WTC11 (cell line): ENCODE measurements around the gene MASP2. TPM values are rescaled to one million over a fixed set of nuclear protein-coding genes. Genes with fewer than 3 reads are reported as not detected.
A peak's percentile ranks its signal among the peaks of the same experiment; 100 is the strongest.

Experiments used
- ATAC-seq: fragments of 200-7000 bp; cut with Tn5 transposase; 2 replicates; pipeline ENCODE4 v1.10.0; 2021; ENCODE audit warnings: mild to moderate bottlenecking, moderate library complexity
- CTCF ChIA-PET: fragments of 300-600 bp; sonication (Branson Sonifier 250); formaldehyde crosslinking; loops from one replicate; lab custom pipeline; 2021; ENCODE audit warnings: antibody characterized with exemption; lab: Charles Lee
- POLR2A ChIA-PET: fragments of 350-600 bp; sonication (Branson Sonifier 250); formaldehyde crosslinking; loops from one replicate; lab custom pipeline; 2021; ENCODE audit warnings: antibody characterized with exemption; lab: Charles Lee
- DNase-seq: peaks from one replicate; pipeline ENCODE4 v3.0.0; 2021; ENCODE audit warnings: low spot score
- H3K27ac Mint-ChIP-seq: 2 replicates; pipeline ENCODE4 v1.8.0; 2021; ENCODE audit warnings: mixed read lengths
- H3K27me3 Mint-ChIP-seq: 2 replicates; pipeline ENCODE4 v1.8.0; 2021; ENCODE audit warnings: low read depth, mild to moderate bottlenecking, moderate library complexity, mixed read lengths
- H3K36me3 Mint-ChIP-seq: 2 replicates; pipeline ENCODE4 v1.8.0; 2021; ENCODE audit warnings: mixed read lengths
- H3K4me1 Mint-ChIP-seq: 2 replicates; pipeline ENCODE4 v1.8.0; 2022; ENCODE audit warnings: mixed read lengths
- H3K4me3 Mint-ChIP-seq: 2 replicates; pipeline ENCODE4 v1.8.0; 2021; ENCODE audit warnings: mild to moderate bottlenecking, moderate library complexity, mixed read lengths
- H3K9me3 Mint-ChIP-seq: 2 replicates; pipeline ENCODE4 v1.8.0; 2021; ENCODE audit warnings: mixed read lengths
- ARID4B ChIP-seq: sonication (generic); formaldehyde crosslinking; IDR thresholded peaks from 2 replicates; pipeline ENCODE4 v1.8.0; 2023; ENCODE audit warnings: missing genetic modification reagents, mild to moderate bottlenecking, borderline replicate concordance
- ATF1 ChIP-seq: sonication (generic); formaldehyde crosslinking; IDR thresholded peaks from 2 replicates; pipeline ENCODE4 v1.8.1; 2023; ENCODE audit warnings: mild to moderate bottlenecking, moderate library complexity, missing genetic modification reagents
- ATF2 ChIP-seq: sonication (generic); formaldehyde crosslinking; IDR thresholded peaks from 2 replicates; pipeline ENCODE4 v1.8.1; 2022; ENCODE audit warnings: low read depth, missing genetic modification reagents, borderline replicate concordance
- CTCF ChIP-seq: fragments of 200-600 bp; IDR thresholded peaks from 2 replicates; pipeline ENCODE4 v1.8.0; 2022; ENCODE audit warnings: antibody characterized with exemption
- FOXP4 ChIP-seq: sonication (generic); formaldehyde crosslinking; IDR thresholded peaks from 2 replicates; pipeline ENCODE4 v1.8.0; 2022; ENCODE audit warnings: mild to moderate bottlenecking, missing genetic modification reagents
- RORB ChIP-seq: fragments of 250-450 bp; sonication (Bioruptor Pico); IDR thresholded peaks from 2 replicates; pipeline ENCODE4 v1.9.0; 2021; ENCODE audit warnings: mild to moderate bottlenecking
- SP1 ChIP-seq: sonication (generic); formaldehyde crosslinking; conservative IDR thresholded peaks from 2 replicates; pipeline ENCODE4 v1.8.1; 2022; ENCODE audit warnings: missing genetic modification reagents
- USF1 ChIP-seq: sonication (generic); formaldehyde crosslinking; IDR thresholded peaks from 2 replicates; pipeline ENCODE4 v1.8.0; 2022; ENCODE audit warnings: mild to moderate bottlenecking, missing genetic modification reagents
- ZBTB43 ChIP-seq: sonication (generic); formaldehyde crosslinking; IDR thresholded peaks from 2 replicates; pipeline ENCODE4 v1.8.1; 2023; ENCODE audit warnings: mild to moderate bottlenecking, missing genetic modification reagents
- ZNF232 ChIP-seq: sonication (generic); formaldehyde crosslinking; IDR thresholded peaks from 2 replicates; pipeline ENCODE4 v1.8.0; 2022; ENCODE audit warnings: mild to moderate bottlenecking, missing genetic modification reagents
- ZNF317 ChIP-seq: sonication (generic); formaldehyde crosslinking; IDR thresholded peaks from 2 replicates; pipeline ENCODE4 v1.8.1; 2023; ENCODE audit warnings: low read depth, mild to moderate bottlenecking, moderate library complexity, missing genetic modification reagents, borderline replicate concordance
- ZNF396 ChIP-seq: fragments of 250-450 bp; sonication (Bioruptor Pico); IDR thresholded peaks from 2 replicates; pipeline ENCODE4 v1.8.0; 2021; ENCODE audit warnings: mild to moderate bottlenecking, moderate library complexity, borderline replicate concordance
- total RNA-seq: library from RNA; stranded (reverse); gene quantifications from 3 replicates; pipeline ENCODE4 v1.2.3, GENCODE V29; 2021

Gene MASP2
- total RNA-seq, 1 experiment from 2014 or later = 0.57 TPM

- peak overlapping the region; percentile 84 for H3K27ac Mint-ChIP-seq
- peaks cover 51% of the 10 kb centered on the region for H3K4me1 Mint-ChIP-seq
- H3K4me3 Mint-ChIP-seq = peak overlapping the region; percentile 58
- TF ChIP-seq ZNF396 (CRISPR knock-in tag) (no peak), RORB (CRISPR knock-in tag) (no peak), USF1 (CRISPR knock-in tag) (no peak), FOXP4 (CRISPR knock-in tag) (0 out of 2 replicates have a peak, but pooled peaks have one; percentile 23), ZNF232 (CRISPR knock-in tag) (no peak), ATF1 (no peak), SP1 (CRISPR knock-in tag) (no peak), ARID4B (CRISPR knock-in tag) (0 out of 2 replicates have a peak, but pooled peaks have one; percentile 28), ATF2 (no peak), CTCF (peak; percentile 22; the same call in 1 of the 2 replicates)
- H3K36me3 Mint-ChIP-seq = no peaks in the 10 kb centered on the region
- no peaks in the 10 kb centered on the region for H3K9me3 Mint-ChIP-seq
- ChIA-PET CTCF (interaction anchor here (0.5 to 1.7 kb wide), 18 partner anchors 9 to 1152 kb away, joined by 3 to 8 read pairs (median 4); partner anchors contain the start of gene TARDBP), POLR2A (interaction anchor here (1.0 to 1.7 kb wide), 3 partner anchors 22 to 51 kb away, joined by 3 to 8 read pairs (median 3); no protein-coding TSS in a partner anchor)
- DNase-seq (peak; percentile 95), ATAC-seq (peak; percentile 98)
- H3K27me3 Mint-ChIP-seq = no peaks in the 10 kb centered on the region; the same call in 1 of the 2 replicates
These were observed 66.9 kb downstream of the MASP2 start for GRCh38 chr1:10980094-10980577.

GRCh38 chr1:10979483-10979920 is 67.5 kb downstream of the MASP2 start:
- ATAC-seq (no peak), DNase-seq (no peak)
- TF ChIP-seq ZBTB43 (CRISPR knock-in tag) (0 out of 2 replicates have a peak, but pooled peaks have one; percentile 10), ZNF317 (CRISPR knock-in tag) (no peak)
- Mint-ChIP-seq H3K27ac (peak overlapping the region; percentile 84), H3K27me3 (no peaks in the 10 kb centered on the region; the same call in 1 of the 2 replicates), H3K4me1 (peaks cover 52% of the 10 kb centered on the region), H3K4me3 (peak overlapping the region; percentile 33; the same call in 1 of the 2 replicates), H3K36me3 (no peaks in the 10 kb centered on the region), H3K9me3 (no peaks in the 10 kb centered on the region)
- CTCF ChIA-PET = interaction anchor here (0.6 to 1.7 kb wide), 14 partner anchors 9 to 348 kb away, joined by 3 to 8 read pairs (median 5); no protein-coding TSS in a partner anchor
- POLR2A ChIA-PET = interaction anchor here (1.0 to 1.7 kb wide), 2 partner anchors 21 to 32 kb away, joined by 3 to 8 read pairs; no protein-coding TSS in a partner anchor
